ENCODE measurements around the gene TRPV2. TPM values are rescaled to one million over a fixed set of nuclear protein-coding genes. Genes with fewer than 3 reads are reported as not detected.
A peak's percentile ranks its signal among the peaks of the same experiment; 100 is the strongest.
"Not testable (repeated sequence)": the region's sequence is repeated elsewhere in the genome, so short reads cannot be mapped to it uniquely, and the experiment has no call there.

TRPV2 gene
- polyA plus RNA-seq, 6 donors from 2014 or later: 36.2 to 59.9 (median 44.0) TPM

- Mint-ChIP-seq H3K27ac (peak overlapping the region in 1 of 6 donors; percentile 53), H3K27me3 (no peaks in the 10 kb centered on the region), H3K9me3 (no peaks in the 10 kb centered on the region), H3K36me3 (peaks cover 5 to 12% of the 10 kb centered on the region in 2 donors), H3K4me1 (peaks cover 18 to 24% (median 19%) of the 10 kb centered on the region in 3 donors), H3K4me3 (no peak overlapping the region)
- ATAC-seq (ENCODE audit: low read depth in 2 of 2): no peak
- DNase-seq: no peak
These were observed 18.1 kb downstream of the TRPV2 start for GRCh38 chr17:16433514-16433913.

GRCh38 chr17:16434662-16435061 lies 19.3 kb downstream of the TRPV2 start:
- Mint-ChIP-seq H3K27ac (peak overlapping the region in 3 of 6 donors; percentile 38 to 89 (median 70)), H3K36me3 (peaks cover 0 to 5% of the 10 kb centered on the region in 2 donors), H3K27me3 (no peaks in the 10 kb centered on the region), H3K4me1 (peaks cover 27 to 32% (median 30%) of the 10 kb centered on the region in 3 donors), H3K4me3 (no peak overlapping the region), H3K9me3 (no peaks in the 10 kb centered on the region)
- DNase-seq: no peak
- ATAC-seq (ENCODE audit: low read depth in 2 of 2): no peak

- Mint-ChIP-seq H3K27me3 (no peaks in the 10 kb centered on the region), H3K4me1 (peaks cover 34 to 46% (median 41%) of the 10 kb centered on the region in 3 donors), H3K9me3 (no peaks in the 10 kb centered on the region), H3K36me3 (no peaks in the 10 kb centered on the region), H3K27ac (peak overlapping the region in 3 of 6 donors; percentile 70 to 92 (median 89)), H3K4me3 (peak overlapping the region in 1 of 8 donors; percentile 39)
- no peak for ATAC-seq (ENCODE audit: low read depth in 2 of 2)
- DNase-seq: no peak
These were observed 20.8 kb downstream of the TRPV2 start for GRCh38 chr17:16435925-16436886.

DNA sequence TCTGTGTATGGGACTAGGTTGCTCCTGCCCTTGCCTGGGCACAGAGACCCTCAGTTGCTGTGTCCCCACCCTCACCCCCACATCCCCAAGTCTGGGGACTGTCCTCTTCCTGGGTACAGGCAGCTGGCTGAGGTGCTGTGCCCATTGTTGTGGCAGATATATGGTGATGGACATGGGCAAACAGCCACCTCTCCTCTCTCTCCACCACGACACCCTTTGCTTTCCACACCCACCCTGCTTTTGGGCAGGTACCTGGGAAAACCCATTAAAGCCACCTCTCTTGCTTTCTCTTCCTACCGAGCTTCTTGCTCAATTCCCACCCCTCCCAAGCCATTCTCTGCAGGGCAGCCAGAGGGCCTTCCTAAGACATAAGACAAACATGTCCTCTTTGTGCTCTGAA lies 21.7 kb downstream of the TRPV2 start:
- DNase-seq (no peak), ATAC-seq (ENCODE audit: low read depth in 2 of 2) (no peak)
- Mint-ChIP-seq H3K4me3 (peak overlapping the region in 3 of 8 donors; percentile 41 to 66 (median 59)), H3K4me1 (peaks cover 36 to 50% (median 49%) of the 10 kb centered on the region in 3 donors), H3K27ac (peak overlapping the region in 5 of 6 donors; percentile 54 to 99 (median 83)), H3K9me3 (no peaks in the 10 kb centered on the region), H3K36me3 (no peaks in the 10 kb centered on the region), H3K27me3 (no peaks in the 10 kb centered on the region)

DNA sequence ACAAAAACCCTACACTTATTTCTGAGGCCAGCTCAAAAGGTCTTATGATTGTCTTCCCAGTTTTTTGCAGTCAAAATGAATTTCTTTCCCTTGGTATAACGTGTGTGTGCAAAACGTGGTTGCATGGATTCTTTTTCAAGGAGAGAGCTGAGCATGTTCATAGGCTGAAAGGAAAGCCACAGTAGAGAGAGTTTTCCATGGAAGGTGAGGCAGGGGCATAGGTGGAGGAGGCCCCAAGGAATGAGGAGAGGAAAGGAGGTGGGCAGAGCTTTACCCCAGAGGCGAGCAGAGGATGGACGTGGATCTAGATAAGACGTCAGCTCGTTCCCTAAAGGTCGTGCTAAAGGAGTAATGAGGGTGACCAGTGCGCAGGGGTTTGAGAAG lies 22.8 kb downstream of the TRPV2 start:
- DNase-seq (no peak), ATAC-seq (ENCODE audit: low read depth in 2 of 2) (no peak)
- H3K27ac Mint-ChIP-seq: peak overlapping the region in 5 of 6 donors; percentile 88 to 100 (median 98)

DNA sequence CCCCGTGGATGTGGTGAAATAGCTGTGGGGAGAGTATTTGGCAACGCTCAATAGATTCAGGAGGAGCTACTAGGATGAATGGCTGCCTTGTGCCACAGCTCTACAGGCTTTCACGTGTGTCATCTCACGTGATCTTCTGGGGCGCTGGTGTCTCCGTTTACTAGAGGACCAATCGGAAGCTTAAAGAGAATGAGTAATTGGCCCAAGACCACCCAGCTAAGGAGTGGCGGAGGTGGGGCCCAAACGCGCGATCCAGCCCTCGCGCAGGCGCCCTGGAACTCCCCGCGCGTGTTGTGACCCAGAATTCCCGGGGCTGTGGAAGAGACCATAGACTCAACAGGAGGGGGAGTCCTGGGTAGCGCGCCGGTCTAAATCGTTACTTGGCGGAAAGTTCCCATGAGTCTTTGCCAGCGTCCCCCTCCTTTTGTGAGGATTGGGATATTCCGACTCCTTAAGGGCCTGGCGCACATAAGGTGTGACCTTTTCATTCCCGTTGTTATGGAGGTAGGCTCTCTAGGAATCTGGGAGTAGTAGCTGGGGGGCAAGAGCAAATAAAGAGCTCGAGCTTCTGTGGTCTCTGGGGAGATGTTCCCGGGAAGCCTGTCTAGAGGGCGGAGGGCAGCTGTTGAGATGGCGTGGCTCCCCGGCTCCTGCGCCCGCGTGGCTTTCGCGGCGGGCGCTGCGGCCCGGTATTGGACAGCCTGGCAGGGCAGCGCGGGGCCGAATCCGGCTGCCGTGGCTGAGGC lies 23.4 kb downstream of the TRPV2 start:
- no peaks in the 10 kb centered on the region for H3K27me3 Mint-ChIP-seq
- no peaks in the 10 kb centered on the region for H3K36me3 Mint-ChIP-seq
- ATAC-seq (ENCODE audit: low read depth in 2 of 2) (peak; percentile 77 to 80), DNase-seq (peak; percentile 94)
- peak overlapping the region; percentile 97 to 100 (median 98) for H3K27ac Mint-ChIP-seq
- peak overlapping the region; percentile 98 to 100 (median 99) for H3K4me3 Mint-ChIP-seq
- peaks cover 46 to 61% (median 61%) of the 10 kb centered on the region in 3 donors for H3K4me1 Mint-ChIP-seq
- no peaks in the 10 kb centered on the region for H3K9me3 Mint-ChIP-seq

More for the DNA sequence above, 22.8 kb downstream of the TRPV2 start:
- peaks cover 44 to 60% (median 60%) of the 10 kb centered on the region in 3 donors for H3K4me1 Mint-ChIP-seq
- no peaks in the 10 kb centered on the region for H3K27me3 Mint-ChIP-seq
- H3K4me3 Mint-ChIP-seq: peak overlapping the region; percentile 98 to 100 (median 99)
- no peaks in the 10 kb centered on the region for H3K36me3 Mint-ChIP-seq
- no peaks in the 10 kb centered on the region for H3K9me3 Mint-ChIP-seq

DNA sequence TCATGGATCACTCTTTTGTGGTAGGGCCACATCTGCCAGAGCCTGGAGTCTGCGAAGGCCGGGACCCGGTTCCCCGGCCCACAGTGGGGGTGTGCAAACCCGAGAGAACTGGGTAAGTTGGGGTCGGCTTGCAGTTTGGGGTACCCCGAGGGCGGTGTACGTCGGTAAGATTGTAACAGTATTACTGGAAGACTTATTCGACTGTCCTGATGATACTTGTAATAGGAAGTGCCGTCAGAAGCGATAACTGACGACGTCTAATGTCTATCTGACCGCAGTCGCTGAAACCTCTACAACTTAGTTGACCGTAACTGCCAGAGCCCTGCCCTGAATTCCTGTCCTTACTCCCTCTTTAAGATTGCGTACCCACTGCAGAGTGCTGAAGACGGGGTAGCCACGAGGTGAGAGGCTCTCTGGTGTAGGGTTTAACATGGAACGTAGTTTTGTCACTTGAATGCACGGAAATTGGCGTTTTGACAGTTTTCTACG lies 24.0 kb downstream of the TRPV2 start:
- H3K9me3 Mint-ChIP-seq: no peaks in the 10 kb centered on the region
- no peaks in the 10 kb centered on the region for H3K36me3 Mint-ChIP-seq
- no peak for DNase-seq
- peaks cover 46 to 67% (median 61%) of the 10 kb centered on the region in 3 donors for H3K4me1 Mint-ChIP-seq
- peak overlapping the region; percentile 74 to 100 (median 98) for H3K27ac Mint-ChIP-seq
- no peaks in the 10 kb centered on the region for H3K27me3 Mint-ChIP-seq
- H3K4me3 Mint-ChIP-seq: peak overlapping the region; percentile 98 to 100 (median 99)
- peak; percentile 20 to 31 for ATAC-seq (ENCODE audit: low read depth in 2 of 2)

DNA sequence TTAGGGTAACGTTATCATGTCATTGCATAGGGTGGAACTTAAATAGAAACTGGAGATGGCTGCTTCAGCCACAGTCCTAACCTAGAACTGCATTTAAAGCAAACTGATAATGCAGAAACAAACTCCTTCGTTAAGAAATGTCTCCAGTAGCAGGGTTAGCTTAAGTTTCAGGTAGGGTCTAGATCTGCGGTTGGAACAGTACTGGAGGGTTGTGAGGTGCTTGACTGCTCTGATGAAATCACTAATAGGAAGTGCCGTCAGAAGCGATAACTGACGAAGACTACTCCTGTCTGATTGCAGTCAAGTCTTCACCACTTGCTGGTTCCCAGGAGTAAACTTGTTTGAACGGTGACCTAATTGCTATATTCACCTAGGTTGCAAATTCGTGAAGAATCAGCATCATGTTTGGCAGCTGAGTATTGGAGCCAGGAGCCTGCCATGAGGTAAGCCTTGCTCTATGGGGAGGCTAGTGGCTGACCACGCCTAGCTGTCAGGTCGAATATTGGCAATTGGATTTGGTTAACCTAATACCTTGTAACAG lies 24.5 kb downstream of the TRPV2 start:
- peak overlapping the region; percentile 77 to 100 (median 98) for H3K27ac Mint-ChIP-seq
- ATAC-seq (ENCODE audit: low read depth in 2 of 2) (peak; percentile 31 to 47), DNase-seq (peak; percentile 38)
- H3K4me1 Mint-ChIP-seq: peaks cover 46 to 68% (median 63%) of the 10 kb centered on the region in 3 donors
- H3K27me3 Mint-ChIP-seq: no peaks in the 10 kb centered on the region
- H3K9me3 Mint-ChIP-seq: no peaks in the 10 kb centered on the region
- H3K4me3 Mint-ChIP-seq: peak overlapping the region; percentile 98 to 100 (median 99)
- H3K36me3 Mint-ChIP-seq: no peaks in the 10 kb centered on the region

GRCh38 chr17:16440354-16440753 lies 25.0 kb downstream of the TRPV2 start:
- Mint-ChIP-seq H3K4me1 (peaks cover 44 to 68% (median 58%) of the 10 kb centered on the region in 3 donors), H3K4me3 (peak overlapping the region in 7 of 8 donors; percentile 98 to 100 (median 99)), H3K27ac (peak overlapping the region in 5 of 6 donors; percentile 73 to 99 (median 88))
- not testable (repeated sequence) for H3K9me3 Mint-ChIP-seq; ATAC-seq (ENCODE audit: low read depth in 2 of 2); H3K27me3 Mint-ChIP-seq; H3K36me3 Mint-ChIP-seq; DNase-seq

- no peak for DNase-seq
- peak overlapping the region in 1 of 6 donors; percentile 21 for H3K27ac Mint-ChIP-seq
- peaks cover 0 to 1% of the 10 kb centered on the region in 2 donors for H3K36me3 Mint-ChIP-seq
- peaks cover 38 to 62% (median 51%) of the 10 kb centered on the region in 3 donors for H3K4me1 Mint-ChIP-seq
- H3K4me3 Mint-ChIP-seq: peak overlapping the region in 5 of 8 donors; percentile 15 to 100 (median 98)
- no peaks in the 10 kb centered on the region for H3K27me3 Mint-ChIP-seq
- ATAC-seq (ENCODE audit: low read depth in 2 of 2): no peak
- H3K9me3 Mint-ChIP-seq: no peaks in the 10 kb centered on the region
These were observed 25.7 kb downstream of the TRPV2 start for GRCh38 chr17:16440901-16441629.

DNA sequence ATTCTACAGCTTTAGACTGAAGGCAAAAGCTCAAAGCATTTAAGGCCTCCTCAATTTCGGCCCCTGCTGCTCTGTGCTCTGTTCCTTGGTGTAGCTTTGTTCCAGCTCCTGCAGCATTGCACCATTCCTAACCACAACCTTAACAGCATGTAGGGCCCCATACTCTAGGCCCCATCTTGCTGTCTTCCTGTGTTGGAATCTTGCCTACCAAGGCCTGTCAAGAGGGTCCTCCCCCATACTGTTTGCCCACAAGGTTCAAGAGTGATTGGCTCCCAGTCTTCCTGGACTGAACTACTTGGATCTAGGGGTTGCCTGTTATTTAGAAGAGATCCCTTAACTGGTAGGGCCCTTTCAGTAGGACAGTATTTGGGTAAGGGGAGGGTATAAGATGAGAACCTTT lies 26.8 kb downstream of the TRPV2 start:
- DNase-seq: no peak
- H3K27ac Mint-ChIP-seq: no peak overlapping the region

More for the DNA sequence above, 26.8 kb downstream of the TRPV2 start:
- H3K36me3 Mint-ChIP-seq: peaks cover 0 to 6% of the 10 kb centered on the region in 2 donors
- H3K4me3 Mint-ChIP-seq: peak overlapping the region in 3 of 8 donors; percentile 14 to 98 (median 24)
- H3K4me1 Mint-ChIP-seq: peaks cover 34 to 59% (median 47%) of the 10 kb centered on the region in 3 donors
- no peaks in the 10 kb centered on the region for H3K27me3 Mint-ChIP-seq
- no peak for ATAC-seq (ENCODE audit: low read depth in 2 of 2)
- H3K9me3 Mint-ChIP-seq: no peaks in the 10 kb centered on the region

Measured in naive B cell (primary cell).